ENCODE results near the gene YTHDF1.

DNA sequence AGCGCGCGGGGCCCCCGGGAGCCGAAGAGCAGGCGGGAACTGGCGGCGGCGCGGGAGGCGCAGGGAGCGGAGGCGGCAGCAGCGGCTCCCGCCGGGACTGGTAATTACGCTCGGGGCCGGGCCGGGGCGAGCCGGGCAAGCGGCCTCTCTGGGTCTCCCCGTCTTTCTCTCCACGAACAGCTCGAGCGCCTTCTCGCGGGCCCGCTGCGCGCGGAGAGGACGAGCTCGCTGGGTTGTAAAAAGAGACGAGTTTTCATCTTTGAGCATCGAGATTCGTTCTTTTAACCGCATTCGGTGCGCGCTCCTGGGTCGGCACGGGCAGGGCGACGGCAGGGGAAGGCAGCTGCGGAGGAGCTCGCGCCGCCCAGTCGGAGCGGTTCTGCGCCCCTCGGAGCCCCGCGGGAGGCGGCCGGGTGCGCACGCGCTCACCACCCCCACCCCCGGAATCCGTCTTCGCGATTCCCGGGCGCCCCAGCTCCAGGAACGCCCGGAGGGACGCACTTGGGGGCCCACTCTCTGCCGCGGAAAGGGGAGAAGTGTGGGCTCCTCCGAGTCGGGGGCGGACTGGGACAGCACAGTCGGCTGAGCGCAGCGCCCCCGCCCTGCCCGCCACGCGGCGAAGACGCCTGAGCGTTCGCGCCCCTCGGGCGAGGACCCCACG, 38.0 kb downstream of the YTHDF1 start:
- TF ChIP-seq, protein P1, sequence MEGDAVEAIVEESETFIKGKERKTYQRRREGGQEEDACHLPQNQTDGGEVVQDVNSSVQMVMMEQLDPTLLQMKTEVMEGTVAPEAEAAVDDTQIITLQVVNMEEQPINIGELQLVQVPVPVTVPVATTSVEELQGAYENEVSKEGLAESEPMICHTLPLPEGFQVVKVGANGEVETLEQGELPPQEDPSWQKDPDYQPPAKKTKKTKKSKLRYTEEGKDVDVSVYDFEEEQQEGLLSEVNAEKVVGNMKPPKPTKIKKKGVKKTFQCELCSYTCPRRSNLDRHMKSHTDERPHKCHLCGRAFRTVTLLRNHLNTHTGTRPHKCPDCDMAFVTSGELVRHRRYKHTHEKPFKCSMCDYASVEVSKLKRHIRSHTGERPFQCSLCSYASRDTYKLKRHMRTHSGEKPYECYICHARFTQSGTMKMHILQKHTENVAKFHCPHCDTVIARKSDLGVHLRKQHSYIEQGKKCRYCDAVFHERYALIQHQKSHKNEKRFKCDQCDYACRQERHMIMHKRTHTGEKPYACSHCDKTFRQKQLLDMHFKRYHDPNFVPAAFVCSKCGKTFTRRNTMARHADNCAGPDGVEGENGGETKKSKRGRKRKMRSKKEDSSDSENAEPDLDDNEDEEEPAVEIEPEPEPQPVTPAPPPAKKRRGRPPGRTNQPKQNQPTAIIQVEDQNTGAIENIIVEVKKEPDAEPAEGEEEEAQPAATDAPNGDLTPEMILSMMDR (IDR thresholded peaks at IDR 0.05) = no peak
- TF ChIP-seq POLR2A (IDR thresholded peaks at IDR 0.05) = no peak
